Measurements from ENCODE around the gene TLR1. TPM values are rescaled to one million over a fixed set of nuclear protein-coding genes. Genes with fewer than 3 reads are reported as not detected.

TLR1 gene
- polyA plus RNA-seq, 3 donors = 3.8 to 5.7 (median 4.6) TPM

Other genes starting within 250 kb of the TLR1 start
- gene KLF3, start 140.6 kb downstream of the TLR1 start, polyA plus RNA-seq (ENCODE audit: insufficient read length in 3 of 3) = 10 to 100 TPM; 62.2 to 64.9 (median 64.1) TPM
- under 1 TPM; 0.64 to 0.87 (median 0.65) TPM for gene TLR10, start 21.8 kb downstream of the TLR1 start, polyA plus RNA-seq (ENCODE audit: insufficient read length in 3 of 3)
- under 1 TPM; 0.58 to 0.74 (median 0.61) TPM for gene TLR6, start 52.0 kb upstream of the TLR1 start, polyA plus RNA-seq (ENCODE audit: insufficient read length in 3 of 3)
- gene FAM114A1, start 63.0 kb upstream of the TLR1 start, polyA plus RNA-seq (ENCODE audit: insufficient read length in 3 of 3) = 10 to 100 TPM; 30.4 to 36.7 (median 32.9) TPM
- gene TMEM156, start 227.6 kb upstream of the TLR1 start, polyA plus RNA-seq (ENCODE audit: insufficient read length in 3 of 3) = 1 to 10 TPM; 2.8 to 4.9 (median 4.8) TPM

All from right renal cortex interstitium (tissue), 3 donors.